Measurements from ENCODE around the gene TRA2B.

Gene TRA2B

DNA sequence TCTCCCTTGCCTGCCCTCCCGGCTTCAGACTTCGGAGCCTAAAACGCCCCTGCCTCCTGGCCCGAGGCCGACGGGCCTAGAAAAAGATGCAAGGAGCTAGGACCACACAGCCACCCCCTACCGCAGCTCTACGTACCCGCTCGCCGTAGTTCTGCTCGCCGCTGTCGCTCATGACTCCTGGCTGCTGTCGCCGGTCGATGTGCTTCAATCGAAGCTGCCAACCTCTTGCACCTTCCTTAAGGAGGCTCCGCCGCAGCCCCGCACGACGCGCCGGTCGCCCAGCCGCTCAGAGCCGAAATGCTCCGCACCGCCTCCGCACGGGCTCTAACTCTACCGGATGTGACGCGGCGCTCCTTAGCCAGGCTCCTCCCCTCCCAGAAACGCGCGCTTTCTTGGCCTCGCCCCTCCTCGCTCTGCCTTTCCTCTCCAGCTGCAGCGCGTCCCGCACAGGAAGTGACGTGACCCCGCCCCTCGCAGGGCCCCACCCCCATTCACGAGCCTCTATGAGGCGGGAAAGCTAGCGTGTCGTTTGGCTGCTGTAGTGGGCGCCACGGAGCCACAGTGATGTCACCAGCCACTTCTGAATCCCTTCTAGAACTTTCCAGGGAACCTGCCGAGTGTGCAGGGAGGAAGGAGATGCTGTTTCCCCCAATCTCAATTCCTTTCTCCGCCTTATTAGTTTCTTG, at the start of gene TRA2B:
TRA2B (minus strand) TSS at position 326 of the 686 bp plus-strand sequence; CDS start at position 172, 154 bp downstream.
- DNase-seq, result peak; percentile 98

DNA sequence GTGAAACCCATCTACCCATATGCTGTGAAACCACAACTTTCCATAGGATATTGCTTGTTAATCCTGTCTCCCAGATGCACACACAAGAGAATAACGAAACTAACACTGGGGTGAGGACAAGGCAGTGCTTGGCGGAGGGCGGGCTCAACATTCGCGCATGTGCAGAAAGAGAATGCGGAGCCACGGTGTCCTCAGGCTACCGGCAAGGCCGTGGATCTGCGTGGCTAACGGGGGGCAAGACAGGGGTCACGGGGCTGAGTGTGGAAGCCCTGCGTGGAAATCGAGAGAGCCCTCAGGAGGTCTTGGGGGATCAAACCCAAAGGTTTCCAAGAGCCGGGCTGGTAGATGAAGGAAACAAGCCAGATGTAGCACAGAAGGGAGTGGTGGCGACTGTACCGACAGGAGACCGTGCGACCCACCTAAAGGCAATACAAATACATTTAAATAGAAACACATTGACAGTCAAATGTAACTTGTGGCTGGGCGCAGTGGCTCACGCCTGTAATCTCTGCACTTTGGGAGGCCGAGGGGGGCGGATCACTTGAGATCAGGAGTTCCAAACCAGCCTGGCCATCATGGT, 48.5 kb upstream of the TRA2B start:
- no peak for DNase-seq

DNA sequence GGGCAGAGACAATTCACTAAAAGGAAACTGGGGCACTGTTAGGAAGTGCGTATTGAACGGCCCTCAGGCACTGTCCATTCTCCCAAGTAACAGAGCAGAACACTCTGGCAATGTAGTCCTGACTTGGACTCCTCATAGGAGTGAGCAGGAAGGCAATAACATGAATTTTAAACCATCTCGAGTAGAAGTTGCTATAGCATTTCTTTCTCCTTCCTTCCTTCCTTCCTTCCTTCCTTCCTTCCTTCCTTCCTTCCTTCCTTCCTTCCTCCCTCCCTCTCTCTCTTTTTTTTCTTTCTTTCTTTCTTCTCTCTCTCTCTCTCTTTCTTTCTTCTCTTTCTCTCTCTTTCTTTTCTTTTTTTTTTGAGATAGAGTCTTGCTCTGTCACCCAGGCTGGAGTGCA, 46.4 kb upstream of the TRA2B start:
- DNase-seq, result no peak

DNA sequence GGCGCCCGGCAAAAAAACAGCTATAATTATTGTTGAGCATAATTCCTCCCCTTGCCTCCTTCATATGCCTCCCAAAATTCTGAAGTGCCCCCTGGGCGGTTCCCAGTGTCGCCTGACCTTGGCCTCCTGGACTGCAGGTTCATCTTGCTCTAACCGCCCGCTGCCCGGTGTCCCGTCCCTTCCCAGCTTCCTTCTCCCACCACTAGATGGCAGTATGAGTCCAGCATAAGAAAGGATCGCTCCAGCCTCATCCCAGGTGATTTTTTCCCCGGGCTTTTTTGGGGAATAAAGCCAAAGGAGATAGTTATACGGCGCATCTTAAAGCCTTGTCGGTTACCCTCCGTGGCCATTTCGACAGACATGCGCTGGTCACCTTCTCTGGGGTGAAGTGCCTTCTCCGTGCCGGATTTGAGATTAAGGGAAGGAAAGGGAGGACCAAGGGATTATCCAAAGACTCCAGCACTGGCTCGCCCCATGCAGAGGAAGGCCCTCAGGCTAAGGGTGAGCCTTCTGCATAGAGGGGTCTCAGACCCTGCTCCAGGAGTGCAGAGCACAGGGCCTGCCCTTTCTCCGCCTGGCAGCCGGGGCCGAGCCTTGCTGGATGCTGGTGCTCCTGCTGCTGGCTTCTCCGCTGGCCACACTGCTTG, 45.8 kb upstream of the TRA2B start:
- peak; percentile 45 for DNase-seq

DNA sequence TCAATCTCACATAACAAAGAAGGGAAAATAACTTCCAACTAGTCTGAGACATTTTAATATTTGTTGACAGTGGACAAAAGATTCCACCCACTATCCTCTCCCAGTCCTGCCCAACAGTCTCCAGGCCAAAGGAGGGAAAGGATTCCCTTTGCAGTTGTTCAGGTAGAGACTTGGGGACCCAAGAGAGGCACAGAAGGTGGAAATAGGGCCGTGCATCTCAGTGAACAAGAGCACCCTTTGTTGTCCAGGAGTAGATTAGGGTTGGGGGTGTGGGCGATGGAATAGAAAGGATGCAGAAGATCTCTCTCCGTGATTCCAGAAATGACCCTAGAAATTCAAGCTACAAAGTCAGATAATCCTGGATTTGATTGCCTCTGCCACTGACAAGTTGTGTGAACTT, 44.8 kb upstream of the TRA2B start:
- no peak for DNase-seq

DNA sequence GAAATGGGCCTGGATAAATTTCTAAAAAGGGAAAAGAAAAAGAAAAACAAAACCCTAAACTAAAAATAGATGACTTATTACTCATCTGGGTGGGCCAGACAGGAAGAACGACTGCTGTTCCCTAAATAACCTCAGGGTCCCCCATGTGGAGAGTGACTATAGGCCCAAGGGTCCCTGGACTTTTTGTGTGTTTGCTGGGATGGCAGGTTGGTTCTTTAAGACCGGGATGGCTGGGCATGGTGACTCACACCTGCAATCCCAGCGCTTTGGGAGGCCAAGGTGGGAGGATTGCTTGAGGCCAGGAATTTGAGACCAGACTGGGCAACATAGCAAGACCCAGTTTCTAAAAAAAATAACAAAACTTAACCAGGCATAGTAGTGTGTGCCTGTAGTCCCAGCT, 43.8 kb upstream of the TRA2B start:
- DNase-seq, result no peak

DNA sequence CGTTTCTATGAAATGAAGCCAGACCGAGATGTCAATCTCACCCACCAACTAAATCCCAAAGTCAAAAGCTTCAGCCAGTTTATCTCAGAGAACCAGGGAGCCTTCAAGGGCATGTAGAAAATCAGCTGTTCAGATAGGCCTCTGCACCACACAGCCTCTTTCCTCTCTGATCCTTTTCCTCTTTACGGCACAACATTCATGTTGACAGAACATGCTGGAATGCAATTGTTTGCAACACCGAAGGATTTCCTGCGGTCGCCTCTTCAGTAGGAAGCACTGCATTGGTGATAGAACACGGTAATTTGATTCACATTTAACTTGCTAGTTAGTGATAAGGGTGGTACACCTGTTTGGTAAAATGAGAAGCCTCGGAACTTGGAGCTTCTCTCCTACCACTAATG, 41.9 kb upstream of the TRA2B start:
- no peak for DNase-seq

DNA sequence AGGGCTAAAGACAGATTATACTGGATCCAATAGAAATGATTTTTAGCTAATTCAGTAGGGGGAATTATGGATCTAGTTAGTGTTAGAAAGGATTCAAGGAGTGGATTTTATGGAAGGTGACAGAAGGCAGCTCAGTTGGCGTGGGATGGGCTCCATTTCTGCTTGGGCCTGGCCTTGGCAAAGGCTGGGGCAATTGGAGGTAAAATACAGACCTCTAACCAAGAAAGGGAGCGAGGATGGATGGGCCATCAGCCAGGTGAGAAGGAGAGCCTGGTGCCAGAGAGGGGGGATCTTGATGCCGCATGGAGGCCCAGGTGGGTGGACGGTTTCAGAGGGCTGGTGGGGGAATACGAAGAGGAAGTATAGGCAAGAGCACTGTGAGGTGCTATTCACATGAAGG, 40.7 kb upstream of the TRA2B start:
- DNase-seq, result no peak

DNA sequence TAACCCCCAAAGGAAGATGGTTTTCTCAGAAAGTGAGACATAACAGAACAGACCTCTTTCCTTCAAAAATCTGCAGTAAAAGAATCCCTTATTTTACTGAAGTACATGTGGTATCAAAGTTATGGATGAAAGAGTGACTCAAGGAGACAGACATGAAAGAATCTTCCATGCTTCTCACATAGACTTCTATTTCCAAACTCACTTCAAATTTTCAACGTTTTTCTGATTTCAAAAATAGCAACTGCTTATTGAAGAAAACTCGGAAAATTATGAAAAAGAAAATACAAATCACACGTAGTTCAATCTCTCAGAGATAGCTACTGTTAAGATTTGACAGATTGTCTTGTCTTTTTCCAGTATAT, 39.8 kb upstream of the TRA2B start:
- no peak for DNase-seq

DNA sequence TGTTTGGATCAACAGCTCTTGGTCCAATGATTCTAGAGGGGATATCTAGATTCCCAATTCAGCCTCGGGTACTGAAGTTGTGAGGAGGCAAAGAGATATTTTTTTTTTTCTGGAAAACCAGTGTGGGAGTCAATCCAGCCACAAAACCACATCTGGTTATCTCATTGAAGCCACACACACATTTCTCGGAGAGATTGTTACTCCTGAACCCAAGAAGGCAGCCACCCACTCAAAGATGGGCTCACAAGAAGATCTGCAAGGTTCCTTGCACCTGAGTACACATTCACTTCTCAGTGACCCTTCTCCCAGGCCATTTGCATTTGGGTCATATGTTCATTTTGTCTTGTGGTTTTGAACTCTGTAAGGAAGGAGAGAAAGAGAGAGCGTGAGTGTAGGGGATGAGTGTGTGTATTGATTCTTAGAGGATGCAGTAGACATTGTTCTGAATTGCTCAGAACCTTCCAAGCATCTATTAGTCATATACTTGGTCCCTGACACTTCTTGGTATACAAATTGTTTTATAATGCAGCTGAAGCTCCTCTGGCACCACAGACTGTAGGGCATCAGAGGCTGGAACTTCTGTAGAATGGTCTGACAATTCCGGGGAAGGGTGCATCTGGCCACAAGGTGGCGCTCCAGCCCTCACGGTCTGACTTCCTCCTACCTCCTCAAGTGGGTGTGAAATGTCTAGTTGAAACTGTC, 39.3 kb upstream of the TRA2B start:
- peak; percentile 82 for DNase-seq

DNA sequence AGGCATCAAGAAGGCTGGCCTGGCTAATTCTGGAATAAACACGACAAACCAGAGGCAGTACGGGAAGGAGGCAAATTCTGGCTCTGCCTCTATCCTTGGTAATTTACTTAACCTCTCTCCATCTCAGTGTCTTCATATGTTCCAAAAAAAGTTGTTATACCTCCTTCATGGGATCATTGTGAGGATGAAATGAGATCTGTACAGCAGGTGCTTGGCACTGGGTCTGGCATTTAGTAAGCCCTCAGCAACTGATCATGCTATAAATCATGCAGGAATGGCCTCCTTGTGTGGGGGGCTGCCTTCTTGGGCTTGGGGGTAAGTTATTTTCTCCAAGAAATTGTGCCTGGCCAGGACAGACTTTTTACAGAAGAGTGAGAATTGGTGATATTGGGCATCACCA, 38.3 kb upstream of the TRA2B start:
- no peak for DNase-seq

DNA sequence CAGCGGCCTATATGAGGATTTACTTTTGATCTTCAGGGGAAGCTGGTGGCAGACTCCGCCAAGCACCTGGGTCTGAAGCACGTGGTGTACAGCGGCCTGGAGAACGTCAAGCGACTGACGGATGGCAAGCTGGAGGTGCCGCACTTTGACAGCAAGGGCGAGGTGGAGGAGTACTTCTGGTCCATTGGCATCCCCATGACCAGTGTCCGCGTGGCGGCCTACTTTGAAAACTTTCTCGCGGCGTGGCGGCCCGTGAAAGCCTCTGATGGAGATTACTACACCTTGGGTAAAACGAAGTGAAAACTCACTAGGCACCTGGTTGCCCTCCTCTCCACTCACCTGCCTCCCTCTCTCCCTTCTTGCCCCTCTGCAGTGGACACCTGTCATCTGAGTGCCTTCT, 33.8 kb upstream of the TRA2B start:
- DNase-seq, result no peak

DNA sequence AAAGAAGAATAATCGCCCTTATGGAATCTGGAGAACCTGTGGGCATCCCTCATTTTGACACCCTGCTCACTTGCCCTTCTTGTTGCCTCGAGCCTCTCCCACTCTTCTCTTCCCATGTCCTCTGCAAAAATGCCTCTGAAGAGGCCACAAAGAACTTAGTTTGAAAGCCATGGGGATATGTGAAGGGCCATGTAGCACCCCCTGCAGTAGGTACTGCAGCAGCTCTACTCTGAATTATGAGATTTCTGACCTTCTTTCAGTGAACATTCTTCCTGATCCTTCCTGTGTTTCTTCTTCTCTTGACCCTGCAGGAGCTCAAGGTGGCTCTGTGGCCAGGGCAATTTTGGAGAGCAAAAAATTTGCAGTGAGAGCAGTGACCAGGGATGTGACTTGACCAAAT, 30.4 kb upstream of the TRA2B start:
- no peak for DNase-seq

DNA sequence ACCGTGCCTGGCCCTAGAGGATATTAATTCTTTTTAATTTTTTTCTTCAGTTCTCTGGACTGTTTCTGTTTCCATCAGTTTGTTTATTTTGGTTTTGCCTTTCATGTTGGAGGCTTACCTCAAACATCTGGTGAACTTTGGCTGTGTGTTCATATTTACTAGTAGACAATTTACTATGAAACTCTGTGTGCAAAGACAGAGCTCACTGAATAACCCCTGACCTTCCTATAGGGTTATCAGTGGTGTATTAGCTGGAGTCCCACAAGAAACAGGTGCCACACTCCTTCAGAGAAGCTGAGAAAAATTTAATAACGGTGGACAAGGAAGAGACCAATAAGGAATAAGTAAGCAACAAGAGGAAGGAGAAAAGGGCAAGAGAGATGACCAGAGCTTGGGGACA, 28.8 kb upstream of the TRA2B start:
- DNase-seq, result no peak

DNA sequence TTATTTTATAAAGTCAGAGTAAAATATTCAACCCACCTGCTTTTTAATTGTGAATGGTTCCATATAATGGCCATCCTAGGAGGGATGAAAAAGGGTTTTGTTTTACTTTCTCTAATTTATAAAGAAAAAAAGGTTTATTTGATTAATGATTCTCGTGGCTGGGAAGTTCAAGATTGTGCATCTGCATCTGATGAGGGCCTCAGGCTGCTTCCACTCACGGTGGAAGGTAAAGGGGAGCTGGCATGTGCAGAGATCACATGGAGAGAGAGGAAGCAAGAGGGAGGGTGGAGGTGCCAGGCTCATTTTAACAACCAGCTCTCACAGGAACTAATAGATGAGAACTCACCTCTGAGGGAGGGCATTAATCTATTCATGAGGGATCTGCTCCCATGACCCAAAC, 27.7 kb upstream of the TRA2B start:
- no peak for DNase-seq

DNA sequence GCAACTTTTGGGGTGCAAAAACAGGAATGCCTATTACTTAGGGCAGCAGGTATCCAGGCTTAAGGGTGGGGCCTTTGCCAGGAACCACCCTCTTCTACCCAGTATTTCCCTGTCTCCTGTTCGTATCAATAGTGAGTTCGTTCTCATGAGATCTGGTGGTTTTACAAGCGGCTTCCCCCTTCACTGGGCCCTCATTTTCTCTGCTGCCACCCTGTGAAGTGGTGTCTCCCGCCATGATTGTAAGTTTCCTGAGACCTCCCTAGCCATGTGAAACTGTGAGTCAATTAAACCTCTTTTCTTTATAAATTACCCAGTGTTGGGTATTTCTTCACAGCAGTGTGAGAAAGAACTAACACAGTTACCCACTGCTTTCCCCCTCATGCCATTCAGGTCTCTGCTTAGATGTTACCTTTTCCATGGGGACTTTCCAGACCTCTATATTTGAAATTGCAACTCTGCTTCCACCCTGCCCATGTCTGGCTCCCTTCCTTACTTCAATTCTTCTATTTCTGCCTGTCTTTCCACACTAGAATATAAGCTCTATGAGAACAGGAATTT, 23.9 kb upstream of the TRA2B start:
- no peak for DNase-seq

DNA sequence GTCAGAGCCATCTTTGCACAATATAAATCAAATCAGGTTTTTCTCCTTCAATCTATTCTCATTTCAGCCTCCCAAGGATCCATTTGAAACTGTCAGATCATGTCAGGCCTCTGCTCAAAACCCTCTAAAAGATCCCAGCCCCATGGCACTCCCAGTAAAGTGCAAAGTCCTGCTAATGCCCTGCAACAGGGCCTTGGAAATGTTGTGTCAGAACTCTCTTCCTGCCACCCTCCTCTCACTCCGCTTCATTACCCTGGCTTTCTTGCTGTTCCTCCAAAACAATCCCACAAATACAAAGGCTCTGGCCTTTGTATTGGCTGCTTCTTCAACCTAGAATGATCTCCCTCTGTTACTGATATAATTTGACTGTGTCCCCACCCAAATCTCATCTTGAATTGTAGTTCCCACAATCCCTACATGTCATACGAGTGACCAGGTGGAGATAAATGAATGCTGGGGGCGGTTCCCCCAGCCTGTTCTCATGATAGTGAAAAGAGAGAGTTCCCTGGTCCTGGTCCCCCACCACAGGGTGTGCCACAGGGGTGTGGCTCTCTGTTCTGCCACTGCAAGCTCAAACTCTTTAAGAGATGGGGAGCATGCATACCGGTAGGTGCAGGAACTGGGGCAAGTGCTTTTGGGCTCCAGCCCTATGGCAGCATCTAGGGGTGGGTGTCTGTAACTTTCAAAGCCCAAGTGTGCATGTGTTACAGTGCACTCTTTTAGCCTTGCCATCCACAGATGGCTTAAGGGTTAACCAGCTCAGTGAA, 22.9 kb upstream of the TRA2B start:
- DNase-seq, result no peak

DNA sequence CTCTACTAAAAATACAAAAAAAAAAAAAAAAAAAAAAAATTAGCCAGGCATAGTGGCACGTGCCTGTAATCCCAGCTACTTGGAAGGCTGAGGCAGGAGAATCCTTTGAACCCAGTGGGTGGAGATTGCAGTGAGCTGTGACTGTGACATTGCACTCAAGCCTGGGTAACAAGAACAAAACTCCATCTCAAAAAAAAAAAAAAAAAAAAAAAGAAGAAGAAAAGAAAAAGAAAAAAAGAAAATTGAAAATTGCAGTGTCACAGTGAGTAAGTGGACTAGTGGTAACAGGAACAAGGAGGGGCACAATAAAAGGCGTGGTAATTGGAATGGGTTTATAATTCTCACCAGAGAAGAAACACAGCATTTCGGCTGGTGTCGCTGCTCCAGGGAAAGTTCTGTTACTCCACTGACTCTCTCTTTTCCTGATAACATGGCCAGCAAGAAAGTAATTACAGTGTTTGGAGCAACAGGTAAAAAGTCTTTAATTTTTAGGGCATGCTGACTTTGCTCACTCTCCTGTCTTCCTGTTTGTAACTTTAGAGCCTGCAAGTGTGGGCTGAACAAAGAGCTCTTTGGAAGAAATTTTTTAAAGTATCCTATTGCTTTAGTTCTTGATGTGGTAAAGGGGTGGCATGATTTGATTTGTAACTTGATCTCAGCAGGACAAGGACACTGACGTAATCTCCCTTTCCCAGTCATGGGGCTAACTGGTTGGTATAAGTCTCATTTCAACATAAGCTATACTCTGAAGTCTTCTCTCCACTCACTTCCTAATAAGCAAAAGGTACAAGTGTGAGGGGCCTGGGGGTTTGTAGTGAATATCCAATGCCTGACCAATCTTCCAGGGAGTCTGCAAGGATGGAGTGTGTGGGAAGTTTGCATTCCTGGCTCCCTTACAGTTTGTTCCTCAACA, 22.1 kb upstream of the TRA2B start:
- DNase-seq, result no peak

DNA sequence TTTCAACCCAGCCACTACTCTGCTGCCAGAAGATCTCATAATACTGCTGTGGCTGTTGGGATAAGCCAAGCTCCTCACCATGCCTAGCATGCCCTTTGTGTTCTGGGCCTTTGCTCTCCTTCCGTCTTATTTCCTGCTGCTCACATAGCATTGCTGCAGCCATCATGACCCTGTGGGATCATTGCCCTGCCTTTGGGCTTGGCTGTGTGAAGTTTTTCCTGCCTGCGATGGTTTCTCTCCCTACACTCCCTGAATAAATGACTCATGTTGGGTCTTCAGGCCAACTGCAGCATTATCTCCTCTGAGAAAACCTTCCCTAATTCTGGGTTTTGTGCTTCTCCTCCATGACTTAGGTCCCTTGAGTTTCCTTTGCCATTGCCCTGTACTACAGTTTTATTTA, 20.8 kb upstream of the TRA2B start:
- DNase-seq, result no peak

DNA sequence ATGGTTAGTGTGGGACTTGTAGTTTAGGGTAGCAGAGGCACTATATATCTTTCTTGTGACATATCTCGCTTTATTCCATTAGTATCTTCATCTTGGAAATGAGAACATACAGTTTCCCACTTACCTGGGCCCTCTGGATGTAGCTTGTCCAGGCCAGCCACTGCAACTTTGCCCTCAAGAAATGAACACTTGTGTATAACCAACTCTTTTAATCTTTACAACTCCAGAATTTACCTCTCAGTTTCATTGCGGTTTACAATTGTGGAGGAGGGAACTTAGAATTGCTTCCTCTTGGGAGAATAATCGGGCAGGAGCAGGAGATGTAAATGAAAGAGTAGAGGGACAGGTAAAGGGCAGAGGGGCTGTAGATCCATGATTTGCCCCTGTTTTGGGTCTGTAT, 18.4 kb upstream of the TRA2B start:
- no peak for DNase-seq

DNA sequence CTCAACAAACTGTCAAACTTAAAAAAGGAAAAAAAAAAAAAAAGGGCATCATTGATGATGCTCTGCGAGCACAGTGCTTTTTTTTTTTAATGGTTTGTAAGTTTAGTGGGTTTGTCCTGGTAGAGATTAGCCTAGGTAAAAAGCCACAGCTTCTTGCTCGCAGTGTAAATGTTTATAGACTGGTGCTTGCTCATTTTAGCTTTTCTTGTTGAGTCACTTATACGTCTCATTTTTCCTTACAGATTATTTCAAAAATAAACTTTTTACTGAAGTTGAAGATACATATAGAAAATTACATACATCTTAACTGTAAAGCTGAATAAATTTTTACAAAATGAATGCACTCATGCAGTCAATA, 16.5 kb upstream of the TRA2B start:
- DNase-seq, result no peak

DNA sequence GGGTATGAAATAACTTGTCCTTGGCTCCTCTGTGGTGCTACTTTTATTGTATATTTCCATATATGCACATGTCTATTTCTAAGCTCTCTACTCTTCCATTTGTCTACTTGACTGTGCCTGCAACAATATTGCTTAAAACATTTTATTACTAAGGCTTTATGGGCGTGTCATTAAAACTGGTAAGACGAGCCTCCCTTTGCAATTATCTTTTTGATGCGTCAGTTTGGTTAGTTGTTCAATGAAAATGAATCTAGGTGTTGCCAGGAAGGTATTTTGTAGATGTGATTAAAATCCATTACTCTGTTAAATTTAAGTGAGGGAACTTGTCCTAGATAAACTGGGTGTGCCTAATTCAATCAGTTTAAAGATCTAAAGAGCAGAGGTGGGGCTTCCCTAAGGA, 12.9 kb upstream of the TRA2B start:
- no peak for DNase-seq
